ENCODE data around the gene PTPRD. TPM values are rescaled to one million over a fixed set of nuclear protein-coding genes. Genes with fewer than 3 reads are reported as not detected.

Gene PTPRD
- total RNA-seq, 2 experiments from 2014 or later, result not detected

DNA sequence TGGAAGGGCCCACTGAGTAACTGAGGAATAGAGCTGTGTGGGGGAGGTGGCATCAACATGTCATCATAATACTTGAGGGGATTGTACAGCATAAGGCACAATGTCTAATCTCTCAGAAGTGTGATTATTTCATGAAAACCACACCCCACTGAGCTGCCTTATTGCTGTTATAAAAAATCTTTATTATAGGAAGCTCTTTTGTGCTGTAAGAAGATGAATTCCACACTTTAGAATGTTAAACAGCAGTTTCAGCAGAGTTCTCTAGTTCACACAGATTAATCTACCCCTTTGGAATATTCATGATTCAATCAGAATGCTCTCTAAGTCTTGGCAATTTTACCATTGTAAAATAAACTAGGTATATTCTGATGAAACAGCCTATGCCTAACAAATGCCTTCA is 1389.6 kb downstream of the PTPRD start:
- H3K4me3 Mint-ChIP-seq, result no peak overlapping the region
- ATAC-seq (no peak), DNase-seq (no peak)
- H3K4me1 Mint-ChIP-seq, result no peaks in the 10 kb centered on the region
- ChIA-PET POLR2A (no interaction called here), CTCF (no interaction called here)
- intact Hi-C loops (cut with DNase I, micrococcal nuclease), result no loop called here
- H3K9me3 Mint-ChIP-seq (ENCODE audit: low read depth), result peaks cover 4% of the 10 kb centered on the region
- no peaks in the 10 kb centered on the region for H3K27me3 Mint-ChIP-seq
- no peaks in the 10 kb centered on the region for H3K36me3 Mint-ChIP-seq (ENCODE audit: low read depth)
- no peak overlapping the region for H3K27ac Mint-ChIP-seq

DNA sequence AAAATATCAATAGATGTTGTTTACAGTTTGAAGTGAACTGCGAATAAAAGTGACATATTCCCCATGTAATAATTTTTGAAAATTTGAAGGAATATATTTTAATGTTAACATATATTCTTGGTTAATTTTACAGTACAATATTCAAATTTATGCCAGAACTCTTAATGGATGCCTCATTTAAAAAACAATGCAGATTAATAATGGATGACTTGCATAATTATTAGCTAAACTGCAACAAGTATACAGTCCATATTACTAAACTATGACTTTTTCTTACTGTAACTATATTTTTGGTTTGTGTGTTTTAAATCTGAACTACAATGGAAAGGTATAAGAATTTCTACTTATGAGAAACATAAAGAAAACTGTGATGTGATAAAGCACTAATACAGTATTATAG is 1390.1 kb downstream of the PTPRD start:
- Mint-ChIP-seq H3K9me3 (ENCODE audit: low read depth) (peaks cover 4% of the 10 kb centered on the region), H3K4me3 (no peak overlapping the region), H3K27ac (no peak overlapping the region), H3K27me3 (no peaks in the 10 kb centered on the region), H3K4me1 (no peaks in the 10 kb centered on the region), H3K36me3 (ENCODE audit: low read depth) (no peaks in the 10 kb centered on the region)
- CTCF ChIA-PET, result no interaction called here
- intact Hi-C loops (cut with DNase I, micrococcal nuclease), result no loop called here
- no peak for ATAC-seq
- no peak for DNase-seq
- POLR2A ChIA-PET, result no interaction called here

DNA sequence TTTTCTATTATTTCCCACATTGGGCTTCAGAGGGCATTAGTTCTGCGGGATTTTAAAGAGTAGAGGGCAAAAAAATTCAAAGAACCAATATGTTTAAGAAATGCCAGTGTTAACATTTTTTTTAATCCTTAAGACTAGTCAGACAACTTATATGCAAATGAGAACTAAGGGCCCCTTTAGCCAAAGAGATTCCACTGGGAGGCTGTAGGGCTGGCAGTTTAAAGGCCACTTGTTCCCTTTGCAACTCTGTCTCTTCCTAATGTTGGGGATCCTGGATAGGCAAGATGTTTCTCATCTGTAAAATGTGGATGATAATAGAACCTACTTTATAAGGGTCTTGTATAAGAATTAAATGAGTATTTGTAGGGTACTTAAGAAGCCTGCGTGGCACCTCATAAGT is 1395.9 kb downstream of the PTPRD start:
- H3K9me3 Mint-ChIP-seq (ENCODE audit: low read depth), result no peaks in the 10 kb centered on the region
- ATAC-seq (no peak), DNase-seq (no peak)
- intact Hi-C loops (cut with DNase I, micrococcal nuclease), result no loop called here
- no peaks in the 10 kb centered on the region for H3K27me3 Mint-ChIP-seq
- H3K36me3 Mint-ChIP-seq (ENCODE audit: low read depth), result no peaks in the 10 kb centered on the region
- H3K4me3 Mint-ChIP-seq, result no peak overlapping the region
- H3K4me1 Mint-ChIP-seq, result no peaks in the 10 kb centered on the region
- H3K27ac Mint-ChIP-seq, result no peak overlapping the region
- CTCF ChIA-PET, result no interaction called here
- POLR2A ChIA-PET, result no interaction called here

DNA sequence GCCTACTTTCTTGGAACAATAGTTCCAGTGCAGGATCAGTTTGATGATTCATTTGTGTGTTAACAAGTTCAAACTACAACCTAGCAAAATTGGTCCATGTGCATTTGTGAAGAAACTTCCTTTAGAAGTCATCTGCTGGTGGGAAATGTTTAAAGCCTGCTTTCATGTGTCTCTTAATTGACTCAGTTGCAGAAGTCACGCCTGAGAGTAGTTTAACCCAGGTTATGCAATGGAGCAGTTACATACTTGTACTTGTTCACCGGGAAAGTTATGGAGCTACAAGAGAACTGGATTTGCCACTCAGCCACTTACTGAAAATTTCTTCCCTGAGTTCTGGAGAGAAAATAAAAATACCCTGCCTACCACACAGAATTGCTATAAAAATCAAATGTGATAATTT is 1397.8 kb downstream of the PTPRD start:
- DNase-seq (no peak), ATAC-seq (no peak)
- ChIA-PET POLR2A (no interaction called here), CTCF (interaction anchor here (1.0 kb wide), 1 partner anchor 82 kb away, joined by 3 read pairs; no protein-coding TSS in a partner anchor)
- Mint-ChIP-seq H3K4me3 (no peak overlapping the region), H3K9me3 (ENCODE audit: low read depth) (no peaks in the 10 kb centered on the region), H3K27me3 (no peaks in the 10 kb centered on the region), H3K4me1 (no peaks in the 10 kb centered on the region), H3K36me3 (ENCODE audit: low read depth) (no peaks in the 10 kb centered on the region), H3K27ac (no peak overlapping the region)
- intact Hi-C loops (cut with DNase I, micrococcal nuclease), result no loop called here

DNA sequence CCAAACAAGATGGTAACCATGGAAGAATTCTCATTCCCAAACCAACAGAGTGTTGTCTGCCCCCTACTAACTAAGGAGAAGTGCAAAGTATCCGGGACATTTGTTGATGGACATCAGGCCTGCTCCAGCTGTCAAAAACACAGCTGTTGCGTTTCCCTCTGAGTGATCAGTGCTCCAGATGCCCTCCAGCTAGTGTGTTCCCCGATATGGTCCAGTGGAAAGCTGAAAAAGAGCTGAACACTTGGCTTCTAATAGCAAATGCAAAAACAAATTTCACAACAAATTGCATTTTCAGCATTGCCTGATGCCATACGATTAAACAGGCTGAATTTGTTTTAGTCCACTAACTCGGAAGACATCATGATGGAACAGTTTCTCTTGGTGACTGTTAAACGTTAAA is 1398.7 kb downstream of the PTPRD start:
- Mint-ChIP-seq H3K27ac (no peak overlapping the region), H3K4me1 (no peaks in the 10 kb centered on the region), H3K9me3 (ENCODE audit: low read depth) (no peaks in the 10 kb centered on the region), H3K4me3 (no peak overlapping the region), H3K27me3 (no peaks in the 10 kb centered on the region), H3K36me3 (ENCODE audit: low read depth) (no peaks in the 10 kb centered on the region)
- CTCF ChIA-PET, result interaction anchor here (1.0 kb wide), 1 partner anchor 81 kb away, joined by 3 read pairs; no protein-coding TSS in a partner anchor
- ATAC-seq, result no peak
- POLR2A ChIA-PET, result no interaction called here
- intact Hi-C loops (cut with DNase I, micrococcal nuclease), result no loop called here
- DNase-seq, result no peak

DNA sequence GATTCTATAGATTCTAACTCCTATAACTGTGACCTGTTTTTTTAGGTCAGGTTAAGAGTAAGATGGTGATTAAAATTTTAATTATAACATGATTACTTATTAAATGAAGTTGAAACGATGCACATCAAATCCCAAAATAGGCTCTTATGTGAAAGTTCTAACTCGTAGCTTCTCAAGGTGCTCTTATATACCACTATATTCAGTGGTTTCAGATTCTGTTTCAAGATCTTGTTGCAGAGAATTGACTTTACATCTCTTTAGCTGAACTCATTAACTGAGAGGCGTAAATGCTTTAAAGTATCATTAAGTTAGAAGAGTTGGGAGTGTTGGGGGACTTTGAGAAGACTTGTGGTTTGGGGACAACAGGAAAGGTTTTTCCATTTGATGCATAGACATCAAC is 1399.8 kb downstream of the PTPRD start:
- Mint-ChIP-seq H3K4me3 (no peak overlapping the region), H3K36me3 (ENCODE audit: low read depth) (no peaks in the 10 kb centered on the region), H3K4me1 (no peaks in the 10 kb centered on the region), H3K27me3 (no peaks in the 10 kb centered on the region), H3K27ac (no peak overlapping the region), H3K9me3 (ENCODE audit: low read depth) (no peaks in the 10 kb centered on the region)
- CTCF ChIA-PET, result no interaction called here
- intact Hi-C loops (cut with DNase I, micrococcal nuclease), result no loop called here
- POLR2A ChIA-PET, result no interaction called here
- ATAC-seq (no peak), DNase-seq (no peak)

DNA sequence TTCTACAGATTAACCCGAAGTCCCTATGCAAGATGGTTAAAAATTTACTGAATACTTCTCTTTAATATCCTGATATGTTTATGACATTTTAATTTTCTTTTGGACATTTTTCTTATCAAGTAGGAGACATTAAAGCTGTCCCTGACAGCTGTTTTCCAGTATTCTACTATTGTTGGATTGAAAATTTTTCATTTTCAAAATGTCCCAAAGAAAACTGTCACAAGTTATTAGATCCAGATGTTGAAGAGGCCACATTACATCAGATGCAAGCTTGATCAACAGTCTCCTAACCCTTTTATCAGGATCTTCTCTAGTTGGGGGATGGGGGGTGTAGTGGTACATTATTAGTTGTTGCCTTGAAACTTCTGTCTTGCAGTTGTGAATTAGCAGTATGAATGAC is 1410.5 kb downstream of the PTPRD start:
- CTCF ChIA-PET, result no interaction called here

DNA sequence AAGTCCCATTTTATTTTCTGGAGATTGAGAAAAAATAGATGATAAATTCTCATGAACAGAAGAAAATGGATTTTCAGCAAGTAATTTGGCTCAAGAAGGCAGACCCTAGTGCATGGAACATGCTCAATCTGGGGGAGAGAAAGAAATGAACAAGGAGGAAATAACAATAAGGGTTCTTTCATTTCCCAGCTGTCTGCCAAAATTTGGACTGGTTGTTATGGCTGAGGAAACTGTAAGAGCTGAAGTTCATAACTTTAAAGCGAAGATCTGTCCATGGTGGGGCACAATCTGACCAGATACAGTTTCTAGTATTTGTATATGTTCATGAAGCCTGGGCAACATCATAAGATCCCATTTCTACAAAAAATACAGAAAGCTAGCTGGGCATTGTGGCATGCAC is 1426.7 kb downstream of the PTPRD start:
- intact Hi-C loops (cut with DNase I, micrococcal nuclease), result no loop called here
- ChIA-PET CTCF (no interaction called here), POLR2A (no interaction called here)
- Mint-ChIP-seq H3K9me3 (ENCODE audit: low read depth) (peaks cover 2% of the 10 kb centered on the region), H3K27me3 (no peaks in the 10 kb centered on the region), H3K4me3 (no peak overlapping the region), H3K4me1 (no peaks in the 10 kb centered on the region), H3K36me3 (ENCODE audit: low read depth) (no peaks in the 10 kb centered on the region), H3K27ac (no peak overlapping the region)
- ATAC-seq (no peak), DNase-seq (no peak)

More for the DNA sequence above, 1410.5 kb downstream of the PTPRD start:
- intact Hi-C loops (cut with DNase I, micrococcal nuclease), result no loop called here
- DNase-seq, result no peak
- Mint-ChIP-seq H3K4me1 (no peaks in the 10 kb centered on the region), H3K27ac (no peak overlapping the region), H3K4me3 (no peak overlapping the region), H3K9me3 (ENCODE audit: low read depth) (peaks cover 6% of the 10 kb centered on the region), H3K27me3 (no peaks in the 10 kb centered on the region), H3K36me3 (ENCODE audit: low read depth) (no peaks in the 10 kb centered on the region)
- ATAC-seq, result no peak
- POLR2A ChIA-PET, result no interaction called here

DNA sequence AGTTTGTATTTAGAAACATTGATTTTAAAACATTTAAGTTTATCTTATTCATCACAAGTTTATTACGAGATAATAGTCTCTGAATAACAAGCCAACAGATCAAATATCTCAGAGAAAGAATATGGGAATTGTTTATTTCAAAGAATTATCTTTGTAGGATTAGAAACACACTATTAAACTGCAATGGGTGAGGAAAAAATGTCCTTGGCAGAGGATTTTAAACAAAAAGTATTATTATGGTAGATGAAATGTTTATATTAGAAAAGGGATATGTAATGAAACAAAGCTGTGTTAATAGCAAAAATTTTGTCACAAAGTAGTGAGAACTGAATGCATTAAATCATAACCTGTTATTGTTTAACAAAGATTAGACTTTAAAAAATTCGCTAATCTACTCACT is 1430.4 kb downstream of the PTPRD start:
- H3K4me1 Mint-ChIP-seq, result no peaks in the 10 kb centered on the region
- H3K27me3 Mint-ChIP-seq, result no peaks in the 10 kb centered on the region
- no peak for ATAC-seq
- no peaks in the 10 kb centered on the region for H3K36me3 Mint-ChIP-seq (ENCODE audit: low read depth)
- intact Hi-C loops (cut with DNase I, micrococcal nuclease), result no loop called here
- no peak overlapping the region for H3K4me3 Mint-ChIP-seq
- H3K9me3 Mint-ChIP-seq (ENCODE audit: low read depth), result no peaks in the 10 kb centered on the region
- no peak for DNase-seq
- ChIA-PET POLR2A (no interaction called here), CTCF (no interaction called here)
- H3K27ac Mint-ChIP-seq, result no peak overlapping the region

DNA sequence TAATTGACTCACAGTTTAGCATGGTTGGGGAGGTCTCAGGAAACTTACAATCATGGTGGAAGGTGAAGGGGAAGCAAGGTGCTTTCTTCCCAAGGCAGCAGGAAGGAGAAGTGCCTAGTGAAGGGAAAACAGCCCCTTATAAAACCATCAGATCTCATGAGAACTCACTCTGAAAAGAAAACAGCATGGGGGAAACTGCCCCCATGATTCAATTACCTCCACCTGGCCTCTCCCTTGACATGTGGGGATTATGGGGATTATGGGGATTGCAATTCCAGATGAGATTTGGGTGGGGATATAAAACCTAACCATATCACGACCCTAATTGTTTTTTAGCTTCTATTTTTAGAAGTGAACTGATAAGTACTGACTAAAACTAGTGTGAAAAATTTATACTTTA is 1435.7 kb downstream of the PTPRD start:
- intact Hi-C loops (cut with DNase I, micrococcal nuclease), result no loop called here
- no peaks in the 10 kb centered on the region for H3K36me3 Mint-ChIP-seq (ENCODE audit: low read depth)
- DNase-seq (no peak), ATAC-seq (no peak)
- POLR2A ChIA-PET, result no interaction called here
- no peaks in the 10 kb centered on the region for H3K27me3 Mint-ChIP-seq
- CTCF ChIA-PET, result no interaction called here
- no peak overlapping the region for H3K4me3 Mint-ChIP-seq
- H3K4me1 Mint-ChIP-seq, result no peaks in the 10 kb centered on the region
- H3K9me3 Mint-ChIP-seq (ENCODE audit: low read depth), result no peaks in the 10 kb centered on the region
- H3K27ac Mint-ChIP-seq, result no peak overlapping the region

DNA sequence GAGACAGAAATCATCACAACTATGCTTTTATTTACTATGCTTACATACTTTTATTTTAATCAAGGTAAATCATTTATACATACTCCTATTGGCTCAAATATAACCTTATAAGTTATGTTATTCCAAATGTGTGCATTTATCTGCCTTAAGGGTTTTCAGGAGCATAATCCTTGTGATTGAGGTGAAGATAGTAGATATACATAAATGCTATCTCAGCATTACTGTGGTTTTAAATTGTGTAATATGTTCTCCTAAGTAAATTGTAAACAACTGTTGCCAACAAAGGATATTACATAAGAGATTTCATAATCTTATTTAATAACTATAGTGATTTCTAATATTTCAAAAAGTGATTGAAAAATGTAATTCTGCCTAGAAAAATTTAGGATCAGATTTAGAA is 1438.4 kb downstream of the PTPRD start:
- intact Hi-C loops (cut with DNase I, micrococcal nuclease), result no loop called here
- no peak overlapping the region for H3K4me3 Mint-ChIP-seq
- ChIA-PET POLR2A (no interaction called here), CTCF (no interaction called here)
- H3K27me3 Mint-ChIP-seq, result no peaks in the 10 kb centered on the region
- H3K4me1 Mint-ChIP-seq, result no peaks in the 10 kb centered on the region
- H3K36me3 Mint-ChIP-seq (ENCODE audit: low read depth), result no peaks in the 10 kb centered on the region
- H3K9me3 Mint-ChIP-seq (ENCODE audit: low read depth), result no peaks in the 10 kb centered on the region
- DNase-seq, result no peak
- no peak overlapping the region for H3K27ac Mint-ChIP-seq
- ATAC-seq, result no peak

DNA sequence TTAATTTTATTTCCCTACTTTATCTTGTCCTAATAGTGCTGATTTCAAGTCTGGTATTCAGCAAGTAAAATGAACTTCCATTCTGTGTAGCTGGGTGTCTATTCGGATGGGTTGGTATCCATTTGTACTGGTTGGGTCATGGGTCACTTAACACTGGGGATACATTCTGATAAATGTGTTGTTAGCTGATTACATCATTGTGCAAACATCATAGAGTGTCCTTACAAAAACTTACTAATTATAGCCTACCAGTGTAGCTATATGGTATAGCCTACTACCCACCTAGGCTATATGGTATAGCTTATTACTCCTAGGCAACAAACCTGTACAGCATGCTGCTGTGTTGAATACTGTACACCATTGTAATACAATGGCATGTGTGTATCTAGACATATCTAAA is 1439.5 kb downstream of the PTPRD start:
- ATAC-seq, result no peak
- no peak overlapping the region for H3K27ac Mint-ChIP-seq
- CTCF ChIA-PET, result no interaction called here
- DNase-seq, result no peak
- intact Hi-C loops (cut with DNase I, micrococcal nuclease), result no loop called here
- no peaks in the 10 kb centered on the region for H3K27me3 Mint-ChIP-seq
- no peaks in the 10 kb centered on the region for H3K9me3 Mint-ChIP-seq (ENCODE audit: low read depth)
- no peak overlapping the region for H3K4me3 Mint-ChIP-seq
- POLR2A ChIA-PET, result no interaction called here
- no peaks in the 10 kb centered on the region for H3K4me1 Mint-ChIP-seq
- no peaks in the 10 kb centered on the region for H3K36me3 Mint-ChIP-seq (ENCODE audit: low read depth)

DNA sequence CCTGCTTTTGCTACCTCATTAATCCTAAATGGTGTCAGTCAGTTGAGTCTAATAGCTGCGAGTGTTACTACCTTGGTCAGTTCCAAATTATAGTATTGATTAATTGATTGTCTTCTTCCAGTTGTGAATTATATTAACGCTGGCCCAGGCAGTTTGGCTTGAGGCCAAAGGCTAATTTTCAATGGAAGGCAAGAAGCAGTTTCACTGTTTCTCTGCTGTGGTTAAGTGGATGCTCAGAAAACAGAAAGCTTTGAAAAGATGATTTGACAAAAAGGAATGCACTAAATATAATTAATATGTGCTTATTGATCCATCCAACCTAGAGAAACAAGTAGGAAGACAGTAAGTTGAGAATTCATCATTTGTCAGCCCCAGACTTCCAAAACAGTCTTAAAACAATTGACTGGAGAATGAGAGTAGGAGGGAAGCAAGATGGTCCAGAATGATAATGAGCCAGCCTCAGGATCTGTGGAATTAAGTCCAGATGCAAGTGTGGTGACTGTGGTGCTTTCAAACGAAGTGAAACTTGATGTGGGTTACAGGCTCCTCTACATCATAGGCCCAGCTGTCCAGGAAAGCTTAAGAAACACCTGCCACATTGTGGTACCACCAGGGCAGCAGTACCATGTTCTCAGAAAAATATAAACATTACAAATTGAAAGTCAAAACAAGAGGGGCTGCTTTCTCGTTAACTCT is 1442.2 kb downstream of the PTPRD start:
- no peaks in the 10 kb centered on the region for H3K9me3 Mint-ChIP-seq (ENCODE audit: low read depth)
- POLR2A ChIA-PET, result no interaction called here
- intact Hi-C loops (cut with DNase I, micrococcal nuclease), result no loop called here

More for the DNA sequence above, 1442.2 kb downstream of the PTPRD start:
- DNase-seq (no peak), ATAC-seq (no peak)
- CTCF ChIA-PET, result no interaction called here
- Mint-ChIP-seq H3K27me3 (no peaks in the 10 kb centered on the region), H3K4me1 (no peaks in the 10 kb centered on the region), H3K27ac (no peak overlapping the region), H3K36me3 (ENCODE audit: low read depth) (no peaks in the 10 kb centered on the region), H3K4me3 (no peak overlapping the region)

Data from activated CD4-positive, alpha-beta T cell treated with anti-CD3 and anti-CD28 coated beads for 36 hours (primary cell).